ENCODE measurements around the gene APOB. TPM values are rescaled to one million over a fixed set of nuclear protein-coding genes. Genes with fewer than 3 reads are reported as not detected.

Gene APOB
- polyA plus RNA-seq, 3 donors, result 1.5 to 4.7 (median 3.1) TPM

- DNase-seq (ENCODE audit: extremely low read depth in 1 of 11, low read depth in 9 of 11, low spot score in 4 of 11), result no peak
Measured at GRCh38 chr2:20994130-20994529, 49.7 kb downstream of the APOB start.

- DNase-seq (ENCODE audit: extremely low read depth in 1 of 11, low read depth in 9 of 11, low spot score in 4 of 11), result peak in 7 of 11 donors; percentile 18 to 65 (median 43)
Measured at GRCh38 chr2:20992201-20992711, 51.6 kb downstream of the APOB start.

GRCh38 chr2:20990442-20991430 lies 53.1 kb downstream of the APOB start:
- DNase-seq (ENCODE audit: extremely low read depth in 1 of 11, low read depth in 9 of 11, low spot score in 4 of 11), result no peak

GRCh38 chr2:20989404-20989803 lies 54.5 kb downstream of the APOB start:
- no peak for DNase-seq (ENCODE audit: extremely low read depth in 1 of 11, low read depth in 9 of 11, low spot score in 4 of 11)

GRCh38 chr2:20988905-20989304 lies 55.0 kb downstream of the APOB start:
- no peak for DNase-seq (ENCODE audit: extremely low read depth in 1 of 11, low read depth in 9 of 11, low spot score in 4 of 11)

- DNase-seq (ENCODE audit: extremely low read depth in 1 of 11, low read depth in 9 of 11, low spot score in 4 of 11), result no peak
Measured at GRCh38 chr2:20986024-20986939, 57.6 kb downstream of the APOB start.

GRCh38 chr2:20985062-20985461 lies 58.8 kb downstream of the APOB start:
- DNase-seq (ENCODE audit: extremely low read depth in 1 of 11, low read depth in 9 of 11, low spot score in 4 of 11), result no peak

GRCh38 chr2:20984408-20984807 lies 59.5 kb downstream of the APOB start:
- DNase-seq (ENCODE audit: extremely low read depth in 1 of 11, low read depth in 9 of 11, low spot score in 4 of 11), result peak in 4 of 11 donors; percentile 28 to 49 (median 46)

- DNase-seq (ENCODE audit: extremely low read depth in 1 of 11, low read depth in 9 of 11, low spot score in 4 of 11), result no peak
Measured at GRCh38 chr2:20983844-20984243, 60.0 kb downstream of the APOB start.

- DNase-seq (ENCODE audit: extremely low read depth in 1 of 11, low read depth in 9 of 11, low spot score in 4 of 11), result no peak
Measured at GRCh38 chr2:20982861-20983260, 61.0 kb downstream of the APOB start.

GRCh38 chr2:20977520-20978180 lies 66.2 kb downstream of the APOB start:
- no peak for DNase-seq (ENCODE audit: extremely low read depth in 1 of 11, low read depth in 9 of 11, low spot score in 4 of 11)

- no peak for DNase-seq (ENCODE audit: extremely low read depth in 1 of 11, low read depth in 9 of 11, low spot score in 4 of 11)
Measured at GRCh38 chr2:20976527-20976926, 67.3 kb downstream of the APOB start.

GRCh38 chr2:20972792-20973565 lies 70.9 kb downstream of the APOB start:
- DNase-seq (ENCODE audit: extremely low read depth in 1 of 11, low read depth in 9 of 11, low spot score in 4 of 11), result no peak

GRCh38 chr2:20972110-20972509 lies 71.8 kb downstream of the APOB start:
- DNase-seq (ENCODE audit: extremely low read depth in 1 of 11, low read depth in 9 of 11, low spot score in 4 of 11), result no peak

- DNase-seq (ENCODE audit: extremely low read depth in 1 of 11, low read depth in 9 of 11, low spot score in 4 of 11), result no peak
Measured at GRCh38 chr2:20970068-20970467, 73.8 kb downstream of the APOB start.

- DNase-seq (ENCODE audit: extremely low read depth in 1 of 11, low read depth in 9 of 11, low spot score in 4 of 11), result no peak
Measured at GRCh38 chr2:20966061-20966595, 77.7 kb downstream of the APOB start.

- DNase-seq (ENCODE audit: extremely low read depth in 1 of 11, low read depth in 9 of 11, low spot score in 4 of 11), result no peak
Measured at GRCh38 chr2:20965221-20965620, 78.7 kb downstream of the APOB start.

GRCh38 chr2:20963867-20964266 lies 80.0 kb downstream of the APOB start:
- DNase-seq (ENCODE audit: extremely low read depth in 1 of 11, low read depth in 9 of 11, low spot score in 4 of 11), result no peak
